Measurements from ENCODE around the gene TEKT3. TPM values are rescaled to one million over a fixed set of nuclear protein-coding genes. Genes with fewer than 3 reads are reported as not detected.

The TEKT3 gene
- total and polyA plus RNA-seq, 9 of the 15 experiments (the other 6 are each of a cell fraction or from before 2014, with no cell fraction given) = not detected

GRCh38 chr17:15323131-15323530 lies 18.3 kb downstream of the TEKT3 start:
- FAIRE-seq = no peak

GRCh38 chr17:15321556-15322251 lies 19.7 kb downstream of the TEKT3 start:
- Histone ChIP-seq H3K9me1 (ENCODE audit: control insufficient read depth, insufficient read depth, low read length) (no peaks in the 10 kb centered on the region), H3K4me1 (replicated peaks in 1 of 2; ENCODE audit: control insufficient read depth in 2 of 2, insufficient read depth in 2 of 2, low read length in 2 of 2) (no peaks in the 10 kb centered on the region), H3K4me2 (ENCODE audit: insufficient read depth, low read length) (no peak overlapping the region), H3K27me3 (ENCODE audit: control insufficient read depth in 2 of 2, insufficient read depth in 2 of 2, low read length in 2 of 2) (peaks cover 10 to 11% of the 10 kb centered on the region in 2 experiments; a peak in 3 of 5 replicates), H3K27ac (ENCODE audit: extremely low read depth, low read depth, low read length) (no peak overlapping the region), H3K9ac (ENCODE audit: insufficient read depth in 1 of 2, low read depth in 2 of 2, low read length in 2 of 2) (no peak overlapping the region), H2AFZ (ENCODE audit: low read depth, low read length) (no peak overlapping the region), H3K4me3 (no peak overlapping the region), H4K20me1 (replicated peaks; ENCODE audit: control insufficient read depth, insufficient read depth, low read length) (no peaks in the 10 kb centered on the region), H3K36me3 (ENCODE audit: control insufficient read depth, insufficient read depth, low read length) (no peaks in the 10 kb centered on the region), H3K9me3 (replicated peaks; ENCODE audit: control insufficient read depth, insufficient read depth, low read depth, low read length) (no peaks in the 10 kb centered on the region), H3K79me2 (ENCODE audit: control insufficient read depth, insufficient read depth, low read length) (no peaks in the 10 kb centered on the region)
- no peak for FAIRE-seq
- WGBS (ENCODE audit: insufficient coverage, low coverage, missing lambda C conversion rate) = 0% methylated on average over 6 of the region's 6 CpGs
- no TSS peak for BruUV-seq (replicated peaks)
- no peak for ATAC-seq
- ChIA-PET CTCF (ENCODE audit: low intra/inter-chr PET ratio) (no interaction called here), POLR2A (no interaction called here)
- in situ Hi-C loops (cut with MboI) = no loop called here
- no peak for DNase-seq (ENCODE audit: extremely low read depth in 1 of 4, low spot score in 3 of 4)
- intact Hi-C loops (cut with micrococcal nuclease) = no loop called here
- no peak for TF ChIP-seq ZNF197 (CRISPR knock-in tag; IDR thresholded peaks at IDR 0.05; ENCODE audit: low read depth)
- TF ChIP-seq, protein P1, sequence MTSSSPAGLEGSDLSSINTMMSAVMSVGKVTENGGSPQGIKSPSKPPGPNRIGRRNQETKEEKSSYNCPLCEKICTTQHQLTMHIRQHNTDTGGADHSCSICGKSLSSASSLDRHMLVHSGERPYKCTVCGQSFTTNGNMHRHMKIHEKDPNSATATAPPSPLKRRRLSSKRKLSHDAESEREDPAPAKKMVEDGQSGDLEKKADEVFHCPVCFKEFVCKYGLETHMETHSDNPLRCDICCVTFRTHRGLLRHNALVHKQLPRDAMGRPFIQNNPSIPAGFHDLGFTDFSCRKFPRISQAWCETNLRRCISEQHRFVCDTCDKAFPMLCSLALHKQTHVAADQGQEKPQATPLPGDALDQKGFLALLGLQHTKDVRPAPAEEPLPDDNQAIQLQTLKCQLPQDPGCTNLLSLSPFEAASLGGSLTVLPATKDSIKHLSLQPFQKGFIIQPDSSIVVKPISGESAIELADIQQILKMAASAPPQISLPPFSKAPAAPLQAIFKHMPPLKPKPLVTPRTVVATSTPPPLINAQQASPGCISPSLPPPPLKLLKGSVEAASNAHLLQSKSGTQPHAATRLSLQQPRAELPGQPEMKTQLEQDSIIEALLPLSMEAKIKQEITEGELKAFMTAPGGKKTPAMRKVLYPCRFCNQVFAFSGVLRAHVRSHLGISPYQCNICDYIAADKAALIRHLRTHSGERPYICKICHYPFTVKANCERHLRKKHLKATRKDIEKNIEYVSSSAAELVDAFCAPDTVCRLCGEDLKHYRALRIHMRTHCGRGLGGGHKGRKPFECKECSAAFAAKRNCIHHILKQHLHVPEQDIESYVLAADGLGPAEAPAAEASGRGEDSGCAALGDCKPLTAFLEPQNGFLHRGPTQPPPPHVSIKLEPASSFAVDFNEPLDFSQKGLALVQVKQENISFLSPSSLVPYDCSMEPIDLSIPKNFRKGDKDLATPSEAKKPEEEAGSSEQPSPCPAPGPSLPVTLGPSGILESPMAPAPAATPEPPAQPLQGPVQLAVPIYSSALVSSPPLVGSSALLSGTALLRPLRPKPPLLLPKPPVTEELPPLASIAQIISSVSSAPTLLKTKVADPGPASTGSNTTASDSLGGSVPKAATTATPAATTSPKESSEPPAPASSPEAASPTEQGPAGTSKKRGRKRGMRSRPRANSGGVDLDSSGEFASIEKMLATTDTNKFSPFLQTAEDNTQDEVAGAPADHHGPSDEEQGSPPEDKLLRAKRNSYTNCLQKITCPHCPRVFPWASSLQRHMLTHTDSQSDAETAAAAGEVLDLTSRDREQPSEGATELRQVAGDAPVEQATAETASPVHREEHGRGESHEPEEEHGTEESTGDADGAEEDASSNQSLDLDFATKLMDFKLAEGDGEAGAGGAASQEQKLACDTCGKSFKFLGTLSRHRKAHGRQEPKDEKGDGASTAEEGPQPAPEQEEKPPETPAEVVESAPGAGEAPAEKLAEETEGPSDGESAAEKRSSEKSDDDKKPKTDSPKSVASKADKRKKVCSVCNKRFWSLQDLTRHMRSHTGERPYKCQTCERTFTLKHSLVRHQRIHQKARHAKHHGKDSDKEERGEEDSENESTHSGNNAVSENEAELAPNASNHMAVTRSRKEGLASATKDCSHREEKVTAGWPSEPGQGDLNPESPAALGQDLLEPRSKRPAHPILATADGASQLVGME (CRISPR knock-in tag; IDR thresholded peaks at IDR 0.05) = no peak
- TF ChIP-seq ZBTB2 (IDR thresholded peaks at IDR 0.05) = no peak
- no peak for TF ChIP-seq SNIP1 (IDR thresholded peaks at IDR 0.05; ENCODE audit: low read depth)
- no peak for TF ChIP-seq ZC3H11A (IDR thresholded peaks at IDR 0.05; ENCODE audit: low read depth, low read length)
- TF ChIP-seq, protein P2, sequence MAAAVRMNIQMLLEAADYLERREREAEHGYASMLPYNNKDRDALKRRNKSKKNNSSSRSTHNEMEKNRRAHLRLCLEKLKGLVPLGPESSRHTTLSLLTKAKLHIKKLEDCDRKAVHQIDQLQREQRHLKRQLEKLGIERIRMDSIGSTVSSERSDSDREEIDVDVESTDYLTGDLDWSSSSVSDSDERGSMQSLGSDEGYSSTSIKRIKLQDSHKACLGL (CRISPR knock-in tag; IDR thresholded peaks at IDR 0.05; ENCODE audit: borderline replicate concordance, poor library complexity, severe bottlenecking) = no peak

More at GRCh38 chr17:15323131-15323530, 18.3 kb downstream of the TEKT3 start:
- Histone ChIP-seq H3K36me3 (ENCODE audit: control insufficient read depth, insufficient read depth, low read length) (no peaks in the 10 kb centered on the region), H3K27me3 (ENCODE audit: control insufficient read depth in 2 of 2, insufficient read depth in 2 of 2, low read length in 2 of 2) (peaks cover 4 to 5% of the 10 kb centered on the region in 2 experiments; a peak in 2 of 5 replicates), H4K20me1 (replicated peaks; ENCODE audit: control insufficient read depth, insufficient read depth, low read length) (no peaks in the 10 kb centered on the region), H3K4me2 (ENCODE audit: insufficient read depth, low read length) (no peak overlapping the region), H3K4me3 (no peak overlapping the region), H3K27ac (ENCODE audit: extremely low read depth, low read depth, low read length) (no peak overlapping the region), H3K9ac (ENCODE audit: insufficient read depth in 1 of 2, low read depth in 2 of 2, low read length in 2 of 2) (no peak overlapping the region), H2AFZ (ENCODE audit: low read depth, low read length) (no peak overlapping the region), H3K9me3 (replicated peaks; ENCODE audit: control insufficient read depth, insufficient read depth, low read depth, low read length) (no peaks in the 10 kb centered on the region), H3K79me2 (ENCODE audit: control insufficient read depth, insufficient read depth, low read length) (no peaks in the 10 kb centered on the region), H3K4me1 (replicated peaks in 1 of 2; ENCODE audit: control insufficient read depth in 2 of 2, insufficient read depth in 2 of 2, low read length in 2 of 2) (no peaks in the 10 kb centered on the region), H3K9me1 (ENCODE audit: control insufficient read depth, insufficient read depth, low read length) (no peaks in the 10 kb centered on the region)
- BruUV-seq (replicated peaks) = no TSS peak
- ChIA-PET CTCF (ENCODE audit: low intra/inter-chr PET ratio) (no interaction called here), POLR2A (no interaction called here)
- TF ChIP-seq NBN (IDR thresholded peaks at IDR 0.05; ENCODE audit: low read depth) (no peak), HOXB6 (CRISPR knock-in tag; IDR thresholded peaks at IDR 0.05; ENCODE audit: borderline replicate concordance) (no peak), STAT5B (CRISPR knock-in tag; IDR thresholded peaks at IDR 0.05) (no peak)
- intact Hi-C loops (cut with micrococcal nuclease) (no loop called here), in situ Hi-C loops (cut with MboI) (no loop called here)
- no peak for DNase-seq (ENCODE audit: extremely low read depth in 1 of 4, low spot score in 3 of 4)
- WGBS (ENCODE audit: insufficient coverage, low coverage, missing lambda C conversion rate) = 0% methylated on average over 4 of the region's 4 CpGs
- ATAC-seq = no peak

Measured in K562 (cell line).